Progenitor cell of endocrine pancreas (in vitro differentiated cells): ENCODE results near the gene NKAIN2. TPM values are rescaled to one million over a fixed set of nuclear protein-coding genes. Genes with fewer than 3 reads are reported as not detected.

Experiments used
- DNase-seq: peaks from one replicate; pipeline ENCODE4 v3.0.0; 2021; ENCODE audit warnings: low spot score; ENCODE audit not compliant: unreplicated experiment
- H3K27ac Mint-ChIP-seq: 2 replicates; pipeline ENCODE4 v1.8.0; 2021; ENCODE audit warnings: mild to moderate bottlenecking, moderate library complexity, mixed read lengths
- H3K27me3 Mint-ChIP-seq: 2 replicates; pipeline ENCODE4 v1.8.0; 2021; ENCODE audit warnings: mixed read lengths
- H3K36me3 Mint-ChIP-seq: 2 replicates; pipeline ENCODE4 v1.8.0; 2022; ENCODE audit warnings: mixed read lengths; ENCODE audit not compliant: insufficient read depth
- H3K4me1 Mint-ChIP-seq: 2 replicates; pipeline ENCODE4 v1.8.0; 2021; ENCODE audit warnings: low read depth, mixed read lengths
- H3K4me3 Mint-ChIP-seq: 2 replicates; pipeline ENCODE4 v1.8.0; 2021; ENCODE audit warnings: low read depth, mild to moderate bottlenecking, moderate library complexity, mixed read lengths
- H3K9me3 Mint-ChIP-seq: 2 replicates; pipeline ENCODE4 v1.8.0; 2021; ENCODE audit warnings: low read depth, mixed read lengths
- total RNA-seq: library from RNA; stranded (reverse); gene quantifications from 2 replicates; pipeline ENCODE4 v1.2.1, GENCODE V29; 2021
- TF ChIP-seq, protein P1 (sequence below): fragments of 200-600 bp; sonication (generic); IDR thresholded peaks from one replicate; pipeline ENCODE4 v1.5.0; 2021; ENCODE audit warnings: antibody characterized with exemption, mild to moderate bottlenecking; ENCODE audit not compliant: unreplicated experiment

The NKAIN2 gene
- total RNA-seq, 1 donor from 2014 or later = 2.5 TPM

GRCh38 chr6:124028117-124028516 is 224.5 kb downstream of the NKAIN2 start:
- Mint-ChIP-seq H3K27ac (no peak overlapping the region), H3K9me3 (peaks cover 3% of the 10 kb centered on the region), H3K27me3 (no peaks in the 10 kb centered on the region), H3K4me3 (no peak overlapping the region), H3K4me1 (no peaks in the 10 kb centered on the region), H3K36me3 (no peaks in the 10 kb centered on the region)
- DNase-seq = no peak
- TF ChIP-seq, protein P1, sequence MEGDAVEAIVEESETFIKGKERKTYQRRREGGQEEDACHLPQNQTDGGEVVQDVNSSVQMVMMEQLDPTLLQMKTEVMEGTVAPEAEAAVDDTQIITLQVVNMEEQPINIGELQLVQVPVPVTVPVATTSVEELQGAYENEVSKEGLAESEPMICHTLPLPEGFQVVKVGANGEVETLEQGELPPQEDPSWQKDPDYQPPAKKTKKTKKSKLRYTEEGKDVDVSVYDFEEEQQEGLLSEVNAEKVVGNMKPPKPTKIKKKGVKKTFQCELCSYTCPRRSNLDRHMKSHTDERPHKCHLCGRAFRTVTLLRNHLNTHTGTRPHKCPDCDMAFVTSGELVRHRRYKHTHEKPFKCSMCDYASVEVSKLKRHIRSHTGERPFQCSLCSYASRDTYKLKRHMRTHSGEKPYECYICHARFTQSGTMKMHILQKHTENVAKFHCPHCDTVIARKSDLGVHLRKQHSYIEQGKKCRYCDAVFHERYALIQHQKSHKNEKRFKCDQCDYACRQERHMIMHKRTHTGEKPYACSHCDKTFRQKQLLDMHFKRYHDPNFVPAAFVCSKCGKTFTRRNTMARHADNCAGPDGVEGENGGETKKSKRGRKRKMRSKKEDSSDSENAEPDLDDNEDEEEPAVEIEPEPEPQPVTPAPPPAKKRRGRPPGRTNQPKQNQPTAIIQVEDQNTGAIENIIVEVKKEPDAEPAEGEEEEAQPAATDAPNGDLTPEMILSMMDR = no peak

GRCh38 chr6:124029567-124029966 is 225.9 kb downstream of the NKAIN2 start:
- DNase-seq = no peak
- TF ChIP-seq, protein P1 = no peak
- H3K36me3 Mint-ChIP-seq = no peaks in the 10 kb centered on the region
- peaks cover 5% of the 10 kb centered on the region for H3K9me3 Mint-ChIP-seq
- H3K4me1 Mint-ChIP-seq = no peaks in the 10 kb centered on the region
- H3K4me3 Mint-ChIP-seq = no peak overlapping the region
- no peaks in the 10 kb centered on the region for H3K27me3 Mint-ChIP-seq
- H3K27ac Mint-ChIP-seq = no peak overlapping the region

- DNase-seq = no peak
- no peaks in the 10 kb centered on the region for H3K27me3 Mint-ChIP-seq
- no peak overlapping the region for H3K4me3 Mint-ChIP-seq
- TF ChIP-seq, protein P1 = no peak
- peaks cover 10% of the 10 kb centered on the region for H3K4me1 Mint-ChIP-seq
- H3K9me3 Mint-ChIP-seq = peaks cover 10% of the 10 kb centered on the region
- no peak overlapping the region for H3K27ac Mint-ChIP-seq
- no peaks in the 10 kb centered on the region for H3K36me3 Mint-ChIP-seq
Measured at GRCh38 chr6:124033501-124033900, 229.8 kb downstream of the NKAIN2 start.

- H3K4me1 Mint-ChIP-seq = peaks cover 18% of the 10 kb centered on the region
- H3K27me3 Mint-ChIP-seq = no peaks in the 10 kb centered on the region
- H3K4me3 Mint-ChIP-seq = no peak overlapping the region
- TF ChIP-seq, protein P1 = no peak
- no peak overlapping the region for H3K27ac Mint-ChIP-seq
- H3K36me3 Mint-ChIP-seq = no peaks in the 10 kb centered on the region
- H3K9me3 Mint-ChIP-seq = peaks cover 10% of the 10 kb centered on the region
- DNase-seq = no peak
Measured at GRCh38 chr6:124036384-124036783, 232.7 kb downstream of the NKAIN2 start.

DNA sequence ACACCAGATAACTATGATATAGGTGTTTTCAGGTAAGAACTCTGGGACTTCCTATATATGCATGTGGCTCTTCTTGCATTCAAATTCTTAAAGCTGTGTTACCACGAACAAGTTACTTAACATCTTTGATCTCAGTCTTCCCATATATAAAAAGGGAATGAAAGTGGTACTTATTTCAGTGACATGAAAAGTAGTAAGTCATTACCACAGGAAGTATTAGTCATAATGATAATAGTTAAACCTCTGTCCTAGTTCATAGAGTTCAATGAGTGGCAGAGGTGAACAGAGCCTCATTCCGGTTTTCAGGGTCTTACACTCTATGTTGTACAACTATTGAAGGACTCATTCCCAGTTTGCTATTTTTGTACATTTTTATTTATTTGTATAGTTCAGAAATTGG is 237.0 kb downstream of the NKAIN2 start:
- TF ChIP-seq, protein P1 = no peak
- peaks cover 21% of the 10 kb centered on the region for H3K4me1 Mint-ChIP-seq
- no peak overlapping the region for H3K4me3 Mint-ChIP-seq
- no peaks in the 10 kb centered on the region for H3K36me3 Mint-ChIP-seq
- H3K9me3 Mint-ChIP-seq = peaks cover 5% of the 10 kb centered on the region
- no peak for DNase-seq
- no peaks in the 10 kb centered on the region for H3K27me3 Mint-ChIP-seq
- no peak overlapping the region for H3K27ac Mint-ChIP-seq
